Fibroblast of the aortic adventitia (primary cell): ENCODE data around the gene SYCP2L. TPM values are rescaled to one million over a fixed set of nuclear protein-coding genes. Genes with fewer than 3 reads are reported as not detected.
A peak's percentile ranks its signal among the peaks of the same experiment; 100 is the strongest.

Experiments
- DNase-seq: peaks from one replicate; pipeline ENCODE4 v3.0.0-alpha.2; 2010; ENCODE audit warnings: low read depth
- H3K4me3 ChIP-seq: 2 replicates; pipeline ENCODE4 v1.5.1; 2011; ENCODE audit warnings: low read depth, mild to moderate bottlenecking, control low read depth, low read length, moderate library complexity
- total RNA-seq: library from RNA; depleted of rRNA; stranded (reverse); fragments of >200 nt; gene quantifications from 2 replicates; pipeline ENCODE4 v1.2.3, GENCODE V29; 2012; ENCODE audit warnings: low replicate concordance
- TF ChIP-seq, protein P1 (sequence below): IDR thresholded peaks from 2 replicates; pipeline ENCODE4 v1.5.1; 2011; ENCODE audit warnings: mild to moderate bottlenecking, low read length, control low read depth, inconsistent platforms; ENCODE audit not compliant: insufficient read depth

Gene SYCP2L
- under 0.01 TPM in 1 of 2 replicates, not detected in the other for total RNA-seq

DNA sequence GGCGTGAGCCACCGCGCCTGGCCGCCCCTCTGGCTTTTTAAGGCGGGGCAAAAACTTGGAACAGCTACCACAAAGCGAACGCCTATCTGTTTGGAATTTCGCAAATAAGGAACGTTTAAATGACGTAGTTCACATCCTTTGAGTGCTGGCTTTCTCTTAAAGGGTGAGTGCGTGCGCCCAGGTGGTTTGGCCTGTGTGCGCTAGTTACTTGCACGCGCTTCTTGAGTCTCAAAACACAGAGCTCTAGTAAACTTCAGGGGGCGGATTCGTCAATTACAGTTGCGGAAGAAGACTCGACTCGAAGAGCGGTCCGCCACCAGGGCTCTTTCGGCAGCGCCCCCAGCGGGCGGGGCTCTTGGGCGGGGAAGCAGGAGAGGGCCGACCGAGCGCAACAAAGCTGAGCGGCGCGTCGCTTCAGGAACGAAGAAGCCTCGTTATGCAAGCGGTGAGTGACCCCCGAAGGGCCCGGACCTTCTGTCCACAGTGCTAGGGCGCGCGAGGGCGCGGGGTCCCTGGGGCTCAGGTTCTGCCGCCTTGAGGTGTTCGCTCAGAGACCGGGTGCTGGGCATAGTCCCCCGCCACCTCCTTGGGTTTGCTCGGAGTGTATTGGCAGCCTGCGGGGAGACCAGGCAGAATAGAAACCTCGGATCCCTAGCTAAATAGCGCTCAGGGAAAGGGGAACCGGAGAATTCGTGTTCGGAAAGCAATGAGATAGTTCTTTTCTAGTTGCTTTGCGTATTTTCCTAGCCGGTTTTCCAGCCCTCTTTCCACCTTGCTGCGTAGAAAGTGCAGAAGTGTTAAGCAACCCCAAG lies at the start of gene SYCP2L:
Gene SYCP2L, plus strand, starts transcription at position 362 of the 812 bp plus-strand sequence. Its CDS starts 75 bp downstream, at position 437.
- TF ChIP-seq, protein P1, sequence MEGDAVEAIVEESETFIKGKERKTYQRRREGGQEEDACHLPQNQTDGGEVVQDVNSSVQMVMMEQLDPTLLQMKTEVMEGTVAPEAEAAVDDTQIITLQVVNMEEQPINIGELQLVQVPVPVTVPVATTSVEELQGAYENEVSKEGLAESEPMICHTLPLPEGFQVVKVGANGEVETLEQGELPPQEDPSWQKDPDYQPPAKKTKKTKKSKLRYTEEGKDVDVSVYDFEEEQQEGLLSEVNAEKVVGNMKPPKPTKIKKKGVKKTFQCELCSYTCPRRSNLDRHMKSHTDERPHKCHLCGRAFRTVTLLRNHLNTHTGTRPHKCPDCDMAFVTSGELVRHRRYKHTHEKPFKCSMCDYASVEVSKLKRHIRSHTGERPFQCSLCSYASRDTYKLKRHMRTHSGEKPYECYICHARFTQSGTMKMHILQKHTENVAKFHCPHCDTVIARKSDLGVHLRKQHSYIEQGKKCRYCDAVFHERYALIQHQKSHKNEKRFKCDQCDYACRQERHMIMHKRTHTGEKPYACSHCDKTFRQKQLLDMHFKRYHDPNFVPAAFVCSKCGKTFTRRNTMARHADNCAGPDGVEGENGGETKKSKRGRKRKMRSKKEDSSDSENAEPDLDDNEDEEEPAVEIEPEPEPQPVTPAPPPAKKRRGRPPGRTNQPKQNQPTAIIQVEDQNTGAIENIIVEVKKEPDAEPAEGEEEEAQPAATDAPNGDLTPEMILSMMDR, result no peak
- peak within 1 kb of the TSS; percentile 33 for H3K4me3 ChIP-seq
- peak; percentile 37 for DNase-seq

DNA sequence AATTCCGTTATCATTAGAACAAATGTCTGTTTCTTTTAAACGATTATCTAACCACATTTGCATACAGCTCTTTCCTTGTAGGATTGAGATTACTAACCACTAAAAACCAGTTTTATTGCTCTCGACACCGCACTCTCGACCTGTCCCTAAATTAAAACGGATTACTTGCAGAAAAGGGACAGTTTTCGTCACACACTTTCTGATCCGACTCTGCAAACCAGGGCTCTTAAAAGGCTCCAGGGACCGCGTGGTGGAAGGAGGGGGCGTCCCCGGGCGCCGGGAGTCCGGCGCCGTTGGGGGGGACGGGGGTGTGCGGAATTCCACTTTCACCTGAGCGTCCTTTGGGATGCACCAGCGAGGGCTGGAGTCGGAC lies 49.2 kb upstream of the SYCP2L start:
- peak; percentile 9 for DNase-seq
- TF ChIP-seq, protein P1, result no peak
- H3K4me3 ChIP-seq, result peak overlapping the region; percentile 70

DNA sequence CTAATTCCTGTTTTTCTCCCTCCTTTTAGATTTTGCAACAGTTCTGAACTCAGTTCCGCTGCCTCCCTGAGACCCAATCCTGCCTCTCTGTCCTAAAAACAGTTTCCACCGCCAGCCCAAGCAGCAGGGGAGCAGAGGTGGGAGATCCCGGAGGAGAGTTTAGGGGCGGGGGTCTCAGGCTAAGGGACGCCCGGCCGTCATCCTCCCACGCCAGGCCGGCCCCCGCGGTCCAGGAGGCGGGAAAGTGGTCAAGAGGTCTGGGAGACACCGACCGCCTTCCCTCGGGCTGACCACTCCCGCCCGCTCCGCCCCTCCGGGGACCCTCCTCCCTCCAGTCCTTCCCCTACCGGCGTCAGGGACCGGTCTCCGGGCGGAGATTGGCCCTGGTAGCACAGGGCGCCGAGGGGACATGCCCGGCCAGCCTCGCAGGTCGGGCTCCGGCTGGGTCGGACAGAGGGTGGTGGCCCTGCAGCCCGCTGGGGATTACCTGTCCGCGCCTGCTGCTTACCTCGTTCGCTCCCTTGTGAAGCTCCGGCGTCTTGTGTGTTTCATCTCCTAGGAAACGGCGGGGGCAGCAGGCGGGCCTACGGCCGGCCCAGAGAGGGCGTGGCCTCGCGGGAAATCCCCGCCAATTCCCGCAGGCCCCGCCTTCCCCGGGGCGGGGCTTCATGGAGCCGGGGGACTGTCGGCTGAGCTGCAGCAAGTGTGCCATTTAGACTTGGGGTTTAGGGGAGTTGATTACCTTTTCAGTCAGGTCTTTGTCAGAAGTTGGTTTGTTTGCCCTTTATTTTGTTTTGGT lies 48.7 kb upstream of the SYCP2L start, which contains the start of gene MAK:
Gene MAK, minus strand, starts transcription at position 545 of the 799 bp plus-strand sequence. CDS start 7,891 bp downstream, outside the sequence.
- TF ChIP-seq, protein P1, result no peak
- peak; percentile 47 for DNase-seq
- H3K4me3 ChIP-seq, result peak within 1 kb of the TSS; percentile 70

DNA sequence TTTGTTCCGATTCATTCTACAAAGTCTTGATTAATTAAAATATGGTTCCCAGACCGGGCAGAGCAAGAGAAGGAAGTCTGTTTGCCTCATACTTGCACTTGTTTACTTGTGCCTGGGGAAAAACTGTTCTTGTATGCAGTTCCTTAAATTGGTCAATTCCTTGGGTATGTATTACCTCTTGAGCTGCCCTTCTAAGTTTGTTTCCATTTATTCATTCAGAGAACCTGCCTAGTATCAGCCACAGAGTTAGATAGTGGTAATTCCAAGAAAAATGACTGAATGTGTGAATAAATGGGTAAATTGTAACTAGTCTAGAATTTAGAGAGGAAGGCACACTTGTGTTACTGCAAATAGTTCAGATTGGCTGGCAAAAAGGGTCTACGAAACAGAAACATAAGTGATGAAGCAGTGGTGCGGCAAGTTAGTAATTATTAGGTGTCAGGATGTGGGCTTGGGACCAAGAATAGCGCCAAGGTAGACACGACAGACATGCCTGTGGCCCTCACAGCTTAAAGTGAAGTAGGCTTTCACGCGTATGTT lies 48.0 kb upstream of the SYCP2L start:
- peak overlapping the region; percentile 70 for H3K4me3 ChIP-seq
- no peak for DNase-seq
- TF ChIP-seq, protein P1, result no peak

DNA sequence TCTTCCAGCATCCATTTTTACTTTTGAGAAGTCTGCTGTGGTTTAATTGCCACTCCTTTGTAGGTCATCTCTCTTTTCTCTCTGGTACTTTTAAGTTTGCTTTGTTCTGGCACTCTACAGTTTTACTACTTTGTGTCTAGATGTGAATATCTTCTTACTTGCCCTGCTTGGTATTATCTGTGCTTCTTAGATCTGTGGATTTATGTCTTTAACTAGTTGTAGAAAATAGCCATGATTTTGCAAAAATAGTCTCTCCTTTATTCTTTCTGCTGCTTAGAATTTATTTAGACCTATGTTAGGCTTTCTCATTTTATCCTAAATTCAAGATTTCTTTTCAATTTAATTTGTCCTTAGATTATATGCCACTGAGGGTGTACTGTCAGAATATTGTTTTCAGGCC lies 43.3 kb upstream of the SYCP2L start:
- TF ChIP-seq, protein P1, result no peak
- no peak overlapping the region for H3K4me3 ChIP-seq
- no peak for DNase-seq

DNA sequence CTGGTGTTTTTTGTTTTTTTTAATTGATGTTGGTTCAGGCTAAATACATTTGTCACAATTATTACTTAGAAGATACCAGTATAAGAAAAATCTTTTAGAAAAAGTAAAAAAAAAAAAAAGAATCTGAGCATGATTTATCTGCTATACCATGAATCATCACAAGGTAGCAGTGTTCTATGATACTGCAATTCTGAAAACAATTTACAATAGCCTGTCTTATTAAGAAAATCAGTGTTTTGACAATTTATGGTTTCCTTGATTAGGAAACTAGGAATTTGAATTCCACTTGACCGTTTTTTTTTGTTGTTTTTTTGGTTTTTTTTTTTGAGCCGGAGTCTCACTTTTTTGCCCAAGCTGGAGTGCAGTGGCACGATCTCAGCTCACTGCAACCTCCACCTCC lies 39.2 kb upstream of the SYCP2L start:
- TF ChIP-seq, protein P1, result no peak
- H3K4me3 ChIP-seq, result no peak overlapping the region
- DNase-seq, result no peak
